ENCODE data around the gene USP6NL. TPM values are rescaled to one million over a fixed set of nuclear protein-coding genes. Genes with fewer than 3 reads are reported as not detected.

The USP6NL gene
- total RNA-seq (1 to 10 TPM; 2.8 to 5.4 (median 3.6) TPM), polyA plus RNA-seq (1 to 10 TPM; 1.8 to 4.5 (median 2.4) TPM)
- long read RNA-seq, donor 1 = 0 reads
- long read RNA-seq, donor 2, full-length matches to known transcripts = 2 of 4 reads
- long read RNA-seq, donor 2, partial matches to known transcripts = 0 of 4 reads
- long read RNA-seq, donor 2, other reads (novel, unspliced or antisense) = 2 of 4 reads

DNA sequence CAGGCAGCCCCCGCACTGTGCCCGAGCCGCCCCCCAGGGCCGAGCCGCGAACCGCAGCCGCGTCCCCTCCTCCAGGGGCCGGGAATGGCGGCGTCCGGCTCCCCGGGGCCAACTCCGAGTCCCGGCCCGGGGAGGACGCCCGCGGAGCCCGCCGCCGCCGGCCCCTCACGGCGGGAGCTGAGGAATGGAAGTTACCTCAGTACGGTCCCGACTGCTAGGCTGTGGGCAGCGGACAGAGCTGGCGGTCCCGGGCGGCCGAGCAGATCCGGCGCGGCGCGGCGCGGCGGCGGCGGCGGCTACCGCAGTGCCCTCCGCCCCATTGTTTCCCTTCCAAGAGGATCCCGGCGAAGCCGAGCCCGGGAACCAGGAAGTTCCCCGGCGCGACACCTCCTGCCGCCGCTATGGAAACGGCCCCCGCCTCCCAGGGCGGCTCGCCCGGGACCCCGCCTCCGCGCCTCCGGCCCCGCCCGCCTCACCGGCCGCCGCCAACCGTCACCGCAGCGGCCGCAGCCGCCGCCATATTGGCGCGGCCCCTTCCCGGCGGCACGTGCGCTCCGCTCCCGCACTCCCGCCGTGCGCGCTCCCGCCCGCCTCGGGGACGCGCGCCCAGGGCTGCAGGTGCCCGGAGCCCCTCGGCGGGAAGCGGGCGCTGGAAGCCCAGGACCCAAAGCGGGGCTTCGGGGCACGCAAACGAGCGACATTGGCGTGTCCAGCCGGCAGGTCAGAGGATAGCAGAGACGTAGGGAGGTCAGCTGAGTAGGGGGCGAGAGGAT lies at the start of gene USP6NL:
TSS of gene USP6NL (minus strand) at position 403 of the 773 bp plus-strand sequence. CDS start 14,016 bp downstream, outside the sequence.
- H3K4me3 ChIP-seq = peak within 1 kb of the TSS; percentile 87
- H3K36me3 ChIP-seq (ENCODE audit: insufficient read depth in 1 of 2, low read depth in 1 of 2) = no peaks in the 10 kb centered on the region
- no peaks in the 10 kb centered on the region for H3K9me3 ChIP-seq
- H3K4me1 ChIP-seq = peaks cover 10% of the 10 kb centered on the region
- ATAC-seq = peak; percentile 97 to 98 (median 98)
- intact Hi-C loops (cut with DNase I) = loop anchor here in 1 of 2 donors (5.0 kb wide), 3 partner anchors 71 to 131 kb away; partner anchors contain the start of gene ECHDC3
- H3K27me3 ChIP-seq (ENCODE audit: insufficient read depth in 3 of 3, low read length in 2 of 3) = no peaks in the 10 kb centered on the region
- 0 to 1% (median 0%) methylated on average over 65 to 107 of the region's 107 CpGs for WGBS, 3 donors
- peak within 1 kb of the TSS; percentile 69 for H3K27ac ChIP-seq
- peak; percentile 89 to 92 for DNase-seq
- TF ChIP-seq, protein P1, sequence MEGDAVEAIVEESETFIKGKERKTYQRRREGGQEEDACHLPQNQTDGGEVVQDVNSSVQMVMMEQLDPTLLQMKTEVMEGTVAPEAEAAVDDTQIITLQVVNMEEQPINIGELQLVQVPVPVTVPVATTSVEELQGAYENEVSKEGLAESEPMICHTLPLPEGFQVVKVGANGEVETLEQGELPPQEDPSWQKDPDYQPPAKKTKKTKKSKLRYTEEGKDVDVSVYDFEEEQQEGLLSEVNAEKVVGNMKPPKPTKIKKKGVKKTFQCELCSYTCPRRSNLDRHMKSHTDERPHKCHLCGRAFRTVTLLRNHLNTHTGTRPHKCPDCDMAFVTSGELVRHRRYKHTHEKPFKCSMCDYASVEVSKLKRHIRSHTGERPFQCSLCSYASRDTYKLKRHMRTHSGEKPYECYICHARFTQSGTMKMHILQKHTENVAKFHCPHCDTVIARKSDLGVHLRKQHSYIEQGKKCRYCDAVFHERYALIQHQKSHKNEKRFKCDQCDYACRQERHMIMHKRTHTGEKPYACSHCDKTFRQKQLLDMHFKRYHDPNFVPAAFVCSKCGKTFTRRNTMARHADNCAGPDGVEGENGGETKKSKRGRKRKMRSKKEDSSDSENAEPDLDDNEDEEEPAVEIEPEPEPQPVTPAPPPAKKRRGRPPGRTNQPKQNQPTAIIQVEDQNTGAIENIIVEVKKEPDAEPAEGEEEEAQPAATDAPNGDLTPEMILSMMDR (IDR thresholded peaks at IDR 0.05) = no peak

DNA sequence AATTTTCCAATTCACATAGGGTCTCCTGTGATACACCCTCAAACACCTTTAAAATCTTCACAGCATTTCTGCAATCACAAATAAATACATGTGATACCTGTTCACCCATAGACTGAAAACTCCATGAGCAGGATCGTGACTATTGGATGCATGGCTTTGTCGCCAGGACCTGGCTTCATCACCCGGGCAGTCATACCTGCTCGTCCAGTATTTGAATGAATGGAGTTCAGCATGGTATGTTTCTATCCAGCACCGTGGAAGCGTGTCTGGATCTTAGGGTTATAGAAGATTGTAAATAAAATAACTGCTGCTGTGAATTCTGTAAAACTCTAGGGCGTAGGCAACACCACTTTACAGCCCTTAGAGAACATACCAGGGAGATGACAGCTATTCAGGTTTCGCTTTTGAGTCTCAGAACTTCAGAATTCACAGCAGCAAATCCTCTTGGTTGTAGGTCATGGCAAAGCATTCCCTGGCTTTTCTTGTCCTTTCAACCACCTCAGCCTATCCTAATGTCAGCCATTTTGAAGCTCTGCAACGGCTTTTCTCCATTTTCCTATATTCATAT lies 47.4 kb upstream of the USP6NL start:
- Histone ChIP-seq H3K4me3 (no peak overlapping the region), H3K4me1 (no peaks in the 10 kb centered on the region), H3K27me3 (ENCODE audit: insufficient read depth in 3 of 3, low read length in 2 of 3) (no peaks in the 10 kb centered on the region), H3K27ac (no peak overlapping the region), H3K36me3 (ENCODE audit: insufficient read depth in 1 of 2, low read depth in 1 of 2) (no peaks in the 10 kb centered on the region), H3K9me3 (no peaks in the 10 kb centered on the region)
- WGBS, 3 donors = 86 to 93% (median 90%) methylated on average over 9 of the region's 9 CpGs
- ATAC-seq (no peak), DNase-seq (no peak)
- intact Hi-C loops (cut with DNase I) = no loop called here
- TF ChIP-seq, protein P1 (IDR thresholded peaks at IDR 0.05) = no peak

DNA sequence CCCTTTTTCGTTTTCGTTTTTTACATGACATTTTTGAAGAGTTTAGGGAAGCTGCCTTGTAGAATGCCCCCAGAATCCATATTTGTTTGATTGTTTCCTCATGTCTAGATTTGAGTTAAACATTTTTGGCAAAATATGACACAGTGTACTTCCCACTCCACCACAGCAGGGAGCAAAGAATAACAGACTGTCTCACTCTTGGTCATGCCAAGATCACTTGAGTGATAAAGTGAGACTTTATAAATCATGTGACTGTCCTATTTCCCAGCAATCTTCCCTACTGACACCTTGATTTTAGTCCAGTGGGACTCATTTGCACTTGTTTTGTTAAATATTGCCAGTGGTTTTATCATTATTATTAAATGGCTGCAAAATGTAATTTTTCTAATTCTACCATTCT lies 44.4 kb upstream of the USP6NL start:
- no peaks in the 10 kb centered on the region for H3K36me3 ChIP-seq (ENCODE audit: insufficient read depth in 1 of 2, low read depth in 1 of 2)
- H3K27ac ChIP-seq = no peak overlapping the region
- DNase-seq (no peak), ATAC-seq (no peak)
- peaks cover 0 to 7% (median 2%) of the 10 kb centered on the region in 3 donors for H3K27me3 ChIP-seq (ENCODE audit: insufficient read depth in 3 of 3, low read length in 2 of 3)
- intact Hi-C loops (cut with DNase I) = no loop called here
- H3K4me1 ChIP-seq = no peaks in the 10 kb centered on the region
- no peak overlapping the region for H3K4me3 ChIP-seq
- H3K9me3 ChIP-seq = no peaks in the 10 kb centered on the region
- WGBS, 3 donors = 72 to 76% (median 74%) methylated on average over 2 of the region's 2 CpGs
- TF ChIP-seq, protein P1 (IDR thresholded peaks at IDR 0.05) = no peak

DNA sequence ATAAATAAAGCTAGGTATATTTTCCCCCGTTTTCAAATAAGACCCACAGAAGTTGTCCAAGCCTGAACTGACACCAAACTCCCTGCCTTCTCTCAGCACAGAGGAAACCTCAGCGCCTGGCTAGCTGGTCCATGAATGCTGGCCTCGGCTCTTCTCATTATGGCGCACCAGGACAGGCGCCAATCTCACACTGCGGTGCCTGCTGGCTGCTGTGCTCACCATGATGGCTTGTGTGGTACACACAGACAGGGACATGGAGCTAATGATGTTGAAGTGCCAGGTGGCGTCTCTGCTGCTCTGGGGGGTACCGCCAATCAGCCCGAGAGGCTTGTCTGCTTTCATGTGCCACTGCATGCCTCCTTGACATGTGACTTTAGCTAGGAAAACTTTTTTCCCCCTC lies 43.2 kb upstream of the USP6NL start:
- intact Hi-C loops (cut with DNase I) = no loop called here
- no peaks in the 10 kb centered on the region for H3K4me1 ChIP-seq
- no peaks in the 10 kb centered on the region for H3K9me3 ChIP-seq
- ATAC-seq = no peak
- no peak overlapping the region for H3K4me3 ChIP-seq
- H3K27me3 ChIP-seq (ENCODE audit: insufficient read depth in 3 of 3, low read length in 2 of 3) = peaks cover 0 to 7% (median 2%) of the 10 kb centered on the region in 3 donors
- DNase-seq = no peak
- TF ChIP-seq, protein P1 (IDR thresholded peaks at IDR 0.05) = no peak
- 85 to 91% (median 85%) methylated on average over 9 of the region's 9 CpGs for WGBS, 3 donors
- H3K36me3 ChIP-seq (ENCODE audit: insufficient read depth in 1 of 2, low read depth in 1 of 2) = no peaks in the 10 kb centered on the region
- H3K27ac ChIP-seq = no peak overlapping the region

All from psoas muscle (tissue), 8 donors.